Panc1 (cell line): ENCODE measurements around the gene HPCAL1. TPM values are rescaled to one million over a fixed set of nuclear protein-coding genes. Genes with fewer than 3 reads are reported as not detected.

Experiments
- ATAC-seq: fragments of 200-7000 bp; cut with Tn5 transposase; 2 replicates; pipeline ENCODE4 v1.9.1; 2020; ENCODE audit warnings: mild to moderate bottlenecking, moderate library complexity
- BruUV-seq: library from RNA; stranded (reverse); fragments of 400-500 nt; replicated peaks from 2 replicates; lab custom pipeline; 2021; lab: Mats Ljungman, UMichigan
- CTCF ChIA-PET: fragments of 300-600 bp; sonication (Branson Sonifier 250); formaldehyde crosslinking; loops from one replicate; lab custom pipeline; 2022; ENCODE audit warnings: antibody characterized with exemption; lab: Charles Lee
- POLR2A ChIA-PET: fragments of 300-600 bp; sonication (Branson Sonifier 250); formaldehyde crosslinking; loops from one replicate; lab custom pipeline; 2022; ENCODE audit warnings: antibody characterized with exemption; lab: Charles Lee
- DNase-seq: peaks from one replicate; pipeline ENCODE4 v3.0.0-alpha.2; 2010; ENCODE audit warnings: low read depth, low spot score
- H3K27ac ChIP-seq: 2 replicates; pipeline ENCODE4 v1.5.1; 2011; ENCODE audit warnings: mild to moderate bottlenecking, low read length, inconsistent platforms
- H3K27me3 ChIP-seq: fragments of 200-500 bp; sonication (Bioruptor generic); 2 replicates; pipeline ENCODE4 v1.6.0; 2014; ENCODE audit warnings: low read length, inconsistent platforms; ENCODE audit not compliant: control insufficient read depth, insufficient read depth
- H3K36me3 ChIP-seq: fragments of 200-500 bp; sonication (Bioruptor generic); 2 replicates; pipeline ENCODE4 v1.5.1; 2014; ENCODE audit warnings: inconsistent platforms, mild to moderate bottlenecking, low read length, moderate library complexity; ENCODE audit not compliant: control insufficient read depth, insufficient read depth
- H3K4me1 ChIP-seq: 2 replicates; pipeline ENCODE4 v1.5.1; 2011; ENCODE audit warnings: inconsistent platforms, mild to moderate bottlenecking, low read length, moderate library complexity; ENCODE audit not compliant: control insufficient read depth, insufficient read depth
- H3K4me3 ChIP-seq, 2 experiments: 2 replicates each; pipeline ENCODE4 v1.5.1; 2011 to 2012; ENCODE audit warnings: low read depth in 2 of 2, low read length in 2 of 2, mild to moderate bottlenecking in 2 of 2, inconsistent platforms in 1 of 2, moderate library complexity in 1 of 2
- H3K9me3 ChIP-seq: fragments of 200-500 bp; sonication (Bioruptor generic); 2 replicates; pipeline ENCODE4 v1.5.1; 2014; ENCODE audit warnings: low read depth, mild to moderate bottlenecking, inconsistent platforms, low read length, moderate library complexity; ENCODE audit not compliant: control insufficient read depth, insufficient read depth
- POLR2AphosphoS5 ChIP-seq: IDR thresholded peaks from 2 replicates; pipeline ENCODE4 v1.6.1; 2012; ENCODE audit warnings: mild to moderate bottlenecking, low read depth, low read length, moderate library complexity
- REST ChIP-seq, 2 experiments: IDR thresholded peaks; 2 replicates each; pipeline ENCODE4 v1.6.1; 2011 to 2012; ENCODE audit warnings: low read depth in 2 of 2, control low read depth in 1 of 2, low read length in 1 of 2, mild to moderate bottlenecking in 1 of 2, moderate library complexity in 1 of 2; ENCODE audit not compliant: insufficient read depth in 1 of 2
- SIN3A ChIP-seq: IDR thresholded peaks from 2 replicates; pipeline ENCODE4 v1.6.1; 2012; ENCODE audit warnings: low read depth, mild to moderate bottlenecking, low read length, moderate library complexity, borderline replicate concordance; ENCODE audit not compliant: insufficient read depth
- TCF7L2 ChIP-seq: IDR thresholded peaks from 2 replicates; pipeline ENCODE4 v1.6.1; 2011; ENCODE audit warnings: mild to moderate bottlenecking, low read depth, low read length, inconsistent platforms
- in situ Hi-C: cut with HindIII; loops from 2 replicates; pipeline ENCODE4 v1.10.0; 2016; ENCODE audit warnings: low sequenced_read_pairs, low pct_unique_long_range_greater_than_20kb
- intact Hi-C: fragments of 100-400 bp; cut with micrococcal nuclease; formaldehyde crosslinking; loops from one replicate; pipeline ENCODE4 v1.10.0; 2022; ENCODE audit not compliant: unreplicated experiment
- total RNA-seq: library from RNA; stranded (reverse); gene quantifications from one replicate; pipeline ENCODE4 v1.2.1, GENCODE V29; 2021; ENCODE audit not compliant: unreplicated experiment
- TF ChIP-seq, protein P1 (sequence below): fragments of 450-650 bp; IDR thresholded peaks from 2 replicates; pipeline ENCODE4 v1.5.1; 2017; ENCODE audit warnings: mild to moderate bottlenecking

HPCAL1 gene
- total RNA-seq, 1 experiment from 2014 or later = 234 TPM

DNA sequence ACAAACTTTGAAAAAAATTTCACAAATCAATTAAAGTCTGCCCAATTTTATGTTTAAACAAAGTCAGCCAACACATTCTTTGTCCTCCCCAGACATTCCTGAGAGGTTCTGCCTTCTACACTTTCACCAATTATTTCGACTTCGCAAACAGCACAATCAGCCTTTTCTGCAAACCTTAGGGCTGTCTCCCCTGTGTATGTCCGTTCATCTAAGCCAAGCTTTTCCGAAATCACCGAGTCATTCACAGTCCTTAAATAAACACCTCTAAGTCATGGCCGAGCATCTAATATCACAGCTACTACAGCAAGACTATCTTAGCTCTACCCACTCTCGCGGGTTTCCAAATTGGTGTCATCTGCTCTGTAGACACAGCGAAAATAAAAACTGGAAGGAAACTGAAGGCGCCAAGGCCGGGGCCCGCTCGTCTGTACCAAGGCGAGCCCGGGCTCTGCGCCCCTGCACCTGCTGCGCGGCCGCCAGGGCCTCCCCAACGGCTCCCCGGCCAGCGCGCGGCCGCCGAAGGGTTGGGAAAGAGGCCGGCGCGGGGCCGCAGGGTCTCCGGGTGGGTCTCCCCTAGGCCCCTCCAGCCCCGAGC lies 144.7 kb downstream of the HPCAL1 start:
- in situ Hi-C loops (loop anchor here (25.0 kb wide), 1 partner anchor 335 kb away; the partner anchor contains the start of gene RRM2), intact Hi-C loops (loop anchor here (5.0 kb wide), 1 partner anchor 220 kb away; no protein-coding TSS in a partner anchor)
- Histone ChIP-seq H3K36me3 (peaks cover 28% of the 10 kb centered on the region), H3K4me3 (peak overlapping the region; percentile 92 to 97), H3K27ac (peak overlapping the region; percentile 91), H3K9me3 (no peaks in the 10 kb centered on the region), H3K4me1 (peaks cover 28% of the 10 kb centered on the region), H3K27me3 (no peaks in the 10 kb centered on the region)
- TSS peak; percentile 88 for BruUV-seq
- POLR2A ChIA-PET = interaction anchor here (0.5 kb wide), 1 partner anchor 35 kb away, joined by 6 read pairs; no protein-coding TSS in a partner anchor
- CTCF ChIA-PET = interaction anchor here (0.7 kb wide), 1 partner anchor 12 kb away, joined by 5 read pairs; no protein-coding TSS in a partner anchor
- ATAC-seq = peak; percentile 27
- TF ChIP-seq REST (IDR thresholded peaks at IDR 0.05; ENCODE audit: insufficient read depth in 1 of 2, low read depth in 2 of 2, low read length in 1 of 2) (no peak), TCF7L2 (no peak), SIN3A (no peak), POLR2AphosphoS5 (no peak)
- TF ChIP-seq, protein P1, sequence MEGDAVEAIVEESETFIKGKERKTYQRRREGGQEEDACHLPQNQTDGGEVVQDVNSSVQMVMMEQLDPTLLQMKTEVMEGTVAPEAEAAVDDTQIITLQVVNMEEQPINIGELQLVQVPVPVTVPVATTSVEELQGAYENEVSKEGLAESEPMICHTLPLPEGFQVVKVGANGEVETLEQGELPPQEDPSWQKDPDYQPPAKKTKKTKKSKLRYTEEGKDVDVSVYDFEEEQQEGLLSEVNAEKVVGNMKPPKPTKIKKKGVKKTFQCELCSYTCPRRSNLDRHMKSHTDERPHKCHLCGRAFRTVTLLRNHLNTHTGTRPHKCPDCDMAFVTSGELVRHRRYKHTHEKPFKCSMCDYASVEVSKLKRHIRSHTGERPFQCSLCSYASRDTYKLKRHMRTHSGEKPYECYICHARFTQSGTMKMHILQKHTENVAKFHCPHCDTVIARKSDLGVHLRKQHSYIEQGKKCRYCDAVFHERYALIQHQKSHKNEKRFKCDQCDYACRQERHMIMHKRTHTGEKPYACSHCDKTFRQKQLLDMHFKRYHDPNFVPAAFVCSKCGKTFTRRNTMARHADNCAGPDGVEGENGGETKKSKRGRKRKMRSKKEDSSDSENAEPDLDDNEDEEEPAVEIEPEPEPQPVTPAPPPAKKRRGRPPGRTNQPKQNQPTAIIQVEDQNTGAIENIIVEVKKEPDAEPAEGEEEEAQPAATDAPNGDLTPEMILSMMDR = no peak
- DNase-seq = no peak

DNA sequence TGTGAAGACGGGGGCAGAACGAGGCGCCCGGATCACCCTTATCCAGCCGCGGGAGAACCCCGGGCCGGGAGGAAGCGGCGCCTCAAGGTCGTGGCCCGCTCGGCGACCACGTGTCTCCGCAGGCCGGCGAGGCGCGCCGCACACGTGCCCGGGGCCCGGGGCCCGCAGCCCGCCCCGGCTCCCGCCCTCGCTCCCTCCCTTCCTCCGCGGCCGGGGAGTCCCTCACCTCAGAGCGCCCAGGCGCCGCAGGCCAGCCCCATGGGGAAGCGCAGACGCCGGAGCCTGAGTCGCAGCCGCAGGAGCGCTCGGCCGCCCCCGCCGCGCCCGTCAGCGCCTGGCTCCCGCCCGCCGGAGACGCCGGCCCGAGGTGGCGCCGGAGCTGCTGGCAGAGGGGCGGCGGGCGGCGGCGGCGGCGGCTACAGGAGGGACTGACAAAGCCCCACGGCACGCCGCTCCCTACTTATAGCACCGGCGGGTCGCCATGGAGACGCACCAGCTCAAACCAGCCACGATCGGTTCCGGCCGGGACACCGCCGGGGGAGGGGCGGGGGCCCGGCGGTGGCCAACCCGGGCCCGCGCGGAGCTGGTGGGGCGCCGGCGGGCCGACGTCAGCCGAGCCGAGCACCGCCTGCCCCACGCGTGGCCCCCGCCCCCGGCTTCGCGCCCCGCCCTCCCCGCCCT lies 145.3 kb downstream of the HPCAL1 start, which contains the start of gene ODC1:
Gene ODC1 (minus strand): TSS at position 433 of the 681 bp plus-strand sequence. CDS start 3,295 bp downstream, outside the sequence.
- intact Hi-C loops = loop anchor here (5.0 kb wide), 1 partner anchor 219 kb away; no protein-coding TSS in a partner anchor
- DNase-seq (no peak), ATAC-seq (peak; percentile 92)
- Histone ChIP-seq H3K27me3 (no peaks in the 10 kb centered on the region), H3K36me3 (peaks cover 23% of the 10 kb centered on the region), H3K4me3 (peak within 1 kb of the TSS; percentile 92 to 97), H3K4me1 (peaks cover 33% of the 10 kb centered on the region), H3K27ac (peak within 1 kb of the TSS; percentile 95), H3K9me3 (no peaks in the 10 kb centered on the region)
- peak; percentile 74; the same call in 1 of the 2 replicates for TF ChIP-seq POLR2AphosphoS5
- TF ChIP-seq REST (IDR thresholded peaks at IDR 0.05; ENCODE audit: insufficient read depth in 1 of 2, low read depth in 2 of 2, low read length in 1 of 2) = no peak
- 0 out of 2 replicates have a peak, but pooled peaks have one; percentile 36 for TF ChIP-seq SIN3A
- TF ChIP-seq TCF7L2 = no peak
- ChIA-PET CTCF (interaction anchor here (0.7 kb wide), 1 partner anchor 13 kb away, joined by 5 read pairs; no protein-coding TSS in a partner anchor), POLR2A (interaction anchor here (0.5 to 0.7 kb wide), 2 partner anchors 34 to 123 kb away, joined by 3 to 6 read pairs; no protein-coding TSS in a partner anchor)
- no TSS peak for BruUV-seq
- in situ Hi-C loops = loop anchor here (25.0 kb wide), 1 partner anchor 336 kb away; the partner anchor contains the start of gene RRM2
